GM23338 (cell line): ENCODE data around the gene RGS3.

Experiments
- CREB1 ChIP-seq: fragments of 250-450 bp; sonication (Bioruptor Pico); IDR thresholded peaks from 2 replicates; pipeline ENCODE4 v1.5.0; 2020; ENCODE audit warnings: low read depth, mild to moderate bottlenecking, moderate library complexity
- CTCF ChIP-seq, 2 experiments: fragments of 200-600 bp in 1 of 2; sonication (generic) in 1 of 2; conservative IDR thresholded peaks; 2 replicates each; pipeline versions ENCODE4 v1.5.1 to v1.6.1; 2016 to 2017; ENCODE audit warnings: antibody characterized with exemption in 2 of 2, low read depth in 2 of 2, mild to moderate bottlenecking in 2 of 2, moderate library complexity in 1 of 2
- ETS1 ChIP-seq: IDR thresholded peaks from 2 replicates; pipeline ENCODE4 v1.6.1; 2016; ENCODE audit warnings: antibody characterized with exemption
- EZH2 ChIP-seq: fragments of 200-600 bp; sonication (generic); IDR thresholded peaks from one replicate; pipeline ENCODE4 v1.8.0; 2017; ENCODE audit warnings: antibody characterized with exemption, mild to moderate bottlenecking, low read depth; ENCODE audit not compliant: unreplicated experiment
- EZH2phosphoT487 ChIP-seq: fragments of 200-600 bp; sonication (generic); IDR thresholded peaks from one replicate; pipeline ENCODE4 v1.8.1; 2018; ENCODE audit warnings: antibody characterized with exemption; ENCODE audit not compliant: unreplicated experiment
- JUNB ChIP-seq: IDR thresholded peaks from one replicate; pipeline ENCODE4 v1.6.1; 2016; ENCODE audit warnings: antibody characterized with exemption; ENCODE audit not compliant: unreplicated experiment
- NANOG ChIP-seq: IDR thresholded peaks from 2 replicates; pipeline ENCODE4 v1.6.1; 2016; ENCODE audit warnings: antibody characterized with exemption, borderline replicate concordance
- POLR2AphosphoS5 ChIP-seq: IDR thresholded peaks from 2 replicates; pipeline ENCODE4 v1.6.1; 2016; ENCODE audit warnings: antibody characterized with exemption, low read depth
- REST ChIP-seq: IDR thresholded peaks from one replicate; pipeline ENCODE4 v1.6.1; 2018; ENCODE audit warnings: antibody characterized with exemption; ENCODE audit not compliant: unreplicated experiment
- STAT1 ChIP-seq: IDR thresholded peaks from one replicate; pipeline ENCODE4 v1.6.1; 2016; ENCODE audit warnings: antibody characterized with exemption; ENCODE audit not compliant: unreplicated experiment
- ZNF114 ChIP-seq: fragments of 250-450 bp; sonication (Bioruptor Pico); IDR thresholded peaks from 2 replicates; pipeline ENCODE4 v1.5.0; 2020; ENCODE audit warnings: mild to moderate bottlenecking, moderate library complexity
- ZNF331 ChIP-seq: fragments of 250-450 bp; sonication (Bioruptor Pico); IDR thresholded peaks from 2 replicates; pipeline ENCODE4 v1.5.0; 2020; ENCODE audit warnings: low read depth, mild to moderate bottlenecking, moderate library complexity
- ZNF462 ChIP-seq: fragments of 250-450 bp; sonication (Bioruptor Pico); IDR thresholded peaks from 2 replicates; pipeline ENCODE4 v1.5.0; 2020; ENCODE audit warnings: mild to moderate bottlenecking, moderate library complexity

GRCh38 chr9:113446323-113446740 lies 17.2 kb upstream of the RGS3 start:
- peak; percentile 58 to 83 for TF ChIP-seq CTCF (conservative IDR thresholded peaks at IDR 0.05; ENCODE audit: low read depth in 2 of 2)
- no peak for TF ChIP-seq EZH2
- no peak for TF ChIP-seq POLR2AphosphoS5
- no peak for TF ChIP-seq EZH2phosphoT487
- no peak for TF ChIP-seq ETS1
- no peak for TF ChIP-seq CREB1 (CRISPR knock-in tag)
- no peak for TF ChIP-seq NANOG
- no peak for TF ChIP-seq REST
- no peak for TF ChIP-seq JUNB
- TF ChIP-seq ZNF114 (CRISPR knock-in tag) = no peak
- no peak for TF ChIP-seq STAT1
- TF ChIP-seq ZNF462 = no peak
- TF ChIP-seq ZNF331 (CRISPR knock-in tag) = no peak
